Activated CD4-positive, alpha-beta memory T cell treated with anti-CD3 and anti-CD28 coated beads, Interleukin-2, amount 10 ng/mL, durations not matched to agents 7 days and 5 days (primary cell): ENCODE measurements around the gene GBF1. TPM values are rescaled to one million over a fixed set of nuclear protein-coding genes. Genes with fewer than 3 reads are reported as not detected.
"Not testable (repeated sequence)": the region's sequence is repeated elsewhere in the genome, so short reads cannot be mapped to it uniquely, and the experiment has no call there.

Experiments used
- CTCF ChIA-PET: fragments of 350-600 bp; sonication (Branson Sonifier 250); formaldehyde crosslinking; loops from one replicate; lab custom pipeline; 2021; ENCODE audit warnings: antibody characterized with exemption, inconsistent platforms; lab: Charles Lee
- POLR2A ChIA-PET: fragments of 350-600 bp; sonication (Branson Sonifier 250); formaldehyde crosslinking; loops from one replicate; lab custom pipeline; 2021; ENCODE audit warnings: antibody characterized with exemption; lab: Charles Lee
- DNase-seq: peaks from one replicate; pipeline ENCODE4 v3.0.0-alpha.2; 2020
- H3K27ac Mint-ChIP-seq: one replicate; pipeline ENCODE4 v1.8.0; 2021; ENCODE audit warnings: mild to moderate bottlenecking, mixed read lengths
- H3K27me3 Mint-ChIP-seq: one replicate; pipeline ENCODE4 v1.8.0; 2021; ENCODE audit warnings: mixed read lengths
- H3K36me3 Mint-ChIP-seq: one replicate; pipeline ENCODE4 v1.8.0; 2021; ENCODE audit warnings: low read depth, mixed read lengths
- H3K4me1 Mint-ChIP-seq: one replicate; pipeline ENCODE4 v1.8.0; 2021; ENCODE audit warnings: mixed read lengths
- H3K4me3 Mint-ChIP-seq: one replicate; pipeline ENCODE4 v1.8.0; 2021; ENCODE audit warnings: mild to moderate bottlenecking, mixed read lengths
- H3K9me3 Mint-ChIP-seq: one replicate; pipeline ENCODE4 v1.8.0; 2021; ENCODE audit warnings: mixed read lengths
- total RNA-seq, 2 experiments: library from RNA; stranded (reverse); gene quantifications; one replicate each; pipeline ENCODE4 v1.2.3, GENCODE V29; 2021

GBF1 gene
- total RNA-seq, 2 experiments from 2014 or later: 42.4 to 43.1 TPM

DNA sequence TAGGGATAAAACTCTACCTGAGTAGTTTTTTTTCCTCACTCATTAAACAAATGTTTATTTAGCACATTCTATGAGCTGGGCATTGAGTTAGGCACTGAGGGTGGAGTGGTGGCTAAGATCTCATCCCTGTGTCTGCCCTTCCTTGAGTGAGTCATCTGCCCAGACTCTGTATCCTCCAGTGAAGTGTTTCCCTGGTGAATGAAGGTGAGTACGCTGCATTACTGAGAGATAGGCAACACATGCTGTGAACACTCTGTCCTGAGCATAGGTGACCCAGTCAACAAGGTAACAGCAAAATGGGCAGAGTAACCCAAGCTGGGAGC, 9.8 kb upstream of the GBF1 start:
- no peak overlapping the region for H3K27ac Mint-ChIP-seq
- H3K27me3 Mint-ChIP-seq: peaks cover 50% of the 10 kb centered on the region
- H3K4me3 Mint-ChIP-seq: no peak overlapping the region
- H3K36me3 Mint-ChIP-seq: no peaks in the 10 kb centered on the region
- H3K4me1 Mint-ChIP-seq: peaks cover 9% of the 10 kb centered on the region
- no peak for DNase-seq
- no peaks in the 10 kb centered on the region for H3K9me3 Mint-ChIP-seq
- ChIA-PET CTCF (interaction anchor here (0.8 to 12.8 kb wide), 4 partner anchors 66 to 269 kb away, joined by 3 to 593 read pairs (median 3); no protein-coding TSS in a partner anchor), POLR2A (interaction anchor here (0.7 to 4.7 kb wide), 2 partner anchors 9 kb away, joined by 3 to 16 read pairs; partner anchors contain the start of gene GBF1)

DNA sequence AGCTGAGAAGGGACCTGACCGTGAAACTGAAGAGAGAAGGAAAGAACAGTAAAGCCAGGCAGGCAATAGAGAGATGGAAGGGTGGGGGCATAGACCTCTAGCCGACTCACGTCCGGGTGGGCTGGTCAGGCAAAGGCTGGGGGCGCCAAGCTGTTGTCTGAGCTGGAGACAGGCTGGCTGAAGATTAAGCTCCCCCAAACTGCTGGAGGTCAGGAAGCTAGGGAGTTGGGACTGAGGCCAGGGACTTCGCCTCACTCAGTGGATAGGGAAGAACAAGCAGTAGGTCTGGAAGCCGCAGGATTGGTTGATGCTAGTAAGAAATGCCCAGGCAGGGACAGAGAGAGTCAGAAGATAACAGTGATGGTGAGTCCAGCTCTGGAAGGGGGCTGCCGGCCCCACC, 9.3 kb upstream of the GBF1 start:
- no peak overlapping the region for H3K27ac Mint-ChIP-seq
- DNase-seq: no peak
- peaks cover 50% of the 10 kb centered on the region for H3K27me3 Mint-ChIP-seq
- no peaks in the 10 kb centered on the region for H3K9me3 Mint-ChIP-seq
- peaks cover 8% of the 10 kb centered on the region for H3K4me1 Mint-ChIP-seq
- POLR2A ChIA-PET: interaction anchor here (0.7 to 4.7 kb wide), 2 partner anchors 9 kb away, joined by 3 to 16 read pairs; partner anchors contain the start of gene GBF1
- H3K4me3 Mint-ChIP-seq: no peak overlapping the region
- CTCF ChIA-PET: interaction anchor here (0.8 to 12.8 kb wide), 4 partner anchors 9 to 163 kb away, joined by 3 to 593 read pairs (median 3); partner anchors contain the start of gene GBF1
- no peaks in the 10 kb centered on the region for H3K36me3 Mint-ChIP-seq

DNA sequence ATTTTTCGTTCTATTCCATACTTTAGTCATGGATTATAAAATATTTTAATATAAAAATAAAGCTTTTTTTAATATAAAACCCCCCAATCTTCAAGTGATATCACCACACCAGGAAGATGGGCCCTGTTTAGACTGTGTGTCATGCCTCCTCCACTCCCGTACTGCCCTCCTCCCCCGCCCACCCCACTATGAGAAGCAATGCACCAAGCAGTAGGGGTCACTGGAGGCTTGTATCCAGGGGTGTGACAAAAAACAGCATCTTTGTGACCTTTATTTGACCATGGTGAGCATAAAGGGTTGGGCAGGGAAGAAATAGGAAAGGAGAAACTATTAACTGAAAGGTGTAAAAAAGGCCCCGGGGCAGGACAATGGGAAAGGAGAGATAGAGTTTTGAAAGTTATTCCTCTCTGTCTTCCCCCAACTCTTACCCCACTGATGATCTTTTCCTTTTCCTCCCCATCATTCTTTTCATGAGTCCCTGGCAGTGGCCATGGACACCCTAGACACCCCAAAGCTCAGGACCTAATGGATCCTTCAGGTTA, 7.5 kb upstream of the GBF1 start:
- Mint-ChIP-seq H3K27me3 (peaks cover 53% of the 10 kb centered on the region), H3K9me3 (no peaks in the 10 kb centered on the region), H3K27ac (no peak overlapping the region), H3K4me1 (peaks cover 17% of the 10 kb centered on the region), H3K4me3 (no peak overlapping the region), H3K36me3 (no peaks in the 10 kb centered on the region)
- no peak for DNase-seq
- ChIA-PET POLR2A (no interaction called here), CTCF (interaction anchor here (0.6 to 2.8 kb wide), 2 partner anchors 113 to 148 kb away, joined by 4 to 21 read pairs; no protein-coding TSS in a partner anchor)

DNA sequence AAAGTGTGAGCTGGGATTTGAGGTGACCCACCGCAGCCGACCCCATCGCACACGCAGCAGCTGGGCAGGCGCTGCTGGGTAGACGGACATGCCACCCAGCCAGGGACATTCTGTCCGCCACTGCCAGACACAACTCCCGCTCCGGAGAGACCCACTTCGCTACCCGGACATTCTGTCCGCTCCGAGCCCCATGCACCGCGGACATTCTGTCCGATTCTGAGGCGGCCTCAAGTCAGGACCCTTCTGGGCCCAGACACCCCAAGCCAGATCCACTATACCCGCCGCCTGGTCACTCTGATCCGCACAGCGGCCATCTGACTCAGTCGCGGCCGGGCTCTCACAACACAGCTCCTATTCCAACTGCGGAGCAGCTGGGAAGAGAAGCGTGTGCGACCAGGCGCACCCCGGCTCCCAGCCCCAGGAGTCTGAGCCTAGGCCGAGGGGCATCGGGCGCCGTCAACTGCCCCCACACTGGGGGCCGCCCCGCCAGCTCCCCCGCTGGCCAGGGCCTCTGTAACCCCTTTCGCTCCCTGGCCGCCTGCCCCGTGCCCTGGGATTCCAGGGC, 4.8 kb upstream of the GBF1 start:
- POLR2A ChIA-PET: interaction anchor here (1.4 to 1.9 kb wide), 3 partner anchors 12 to 222 kb away, joined by 4 read pairs; partner anchors contain the start of gene NFKB2
- DNase-seq: no peak
- Mint-ChIP-seq H3K9me3 (no peaks in the 10 kb centered on the region), H3K4me3 (peak overlapping the region; percentile 21), H3K4me1 (peaks cover 30% of the 10 kb centered on the region), H3K27me3 (peaks cover 44% of the 10 kb centered on the region), H3K27ac (no peak overlapping the region), H3K36me3 (no peaks in the 10 kb centered on the region)
- CTCF ChIA-PET: interaction anchor here (0.9 to 3.3 kb wide), 5 partner anchors 9 to 111 kb away, joined by 3 to 57 read pairs (median 5); no protein-coding TSS in a partner anchor

DNA sequence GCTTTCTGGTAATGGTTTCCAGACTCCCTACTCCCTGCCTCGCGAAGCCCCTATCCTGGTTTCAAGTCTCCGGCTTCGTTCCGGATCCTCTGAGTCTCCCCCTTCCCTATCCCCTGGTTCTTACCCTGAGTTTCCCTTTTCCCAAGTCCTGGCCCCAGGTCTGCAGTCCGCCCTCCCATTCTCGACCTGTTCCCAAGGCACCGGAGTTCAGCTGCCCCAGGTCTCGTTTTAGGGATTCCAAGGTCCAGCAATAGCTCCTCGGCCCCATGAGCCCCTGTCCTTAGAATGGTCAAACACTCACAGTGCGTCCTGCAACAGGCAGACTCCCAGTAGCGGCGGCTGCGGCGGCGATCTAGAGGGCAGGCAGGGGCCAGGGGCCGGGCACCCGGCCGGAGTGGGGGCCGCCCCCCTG, 4.3 kb upstream of the GBF1 start:
- ChIA-PET CTCF (interaction anchor here (0.9 to 3.3 kb wide), 8 partner anchors 8 to 153 kb away, joined by 3 to 57 read pairs (median 4); no protein-coding TSS in a partner anchor), POLR2A (interaction anchor here (0.9 to 1.7 kb wide), 3 partner anchors 153 to 221 kb away, joined by 3 to 4 read pairs (median 4); partner anchors contain the start of gene NFKB2)
- H3K4me3 Mint-ChIP-seq: peak overlapping the region; percentile 47
- peaks cover 31% of the 10 kb centered on the region for H3K4me1 Mint-ChIP-seq
- no peaks in the 10 kb centered on the region for H3K9me3 Mint-ChIP-seq
- no peak overlapping the region for H3K27ac Mint-ChIP-seq
- no peaks in the 10 kb centered on the region for H3K36me3 Mint-ChIP-seq
- peaks cover 42% of the 10 kb centered on the region for H3K27me3 Mint-ChIP-seq
- no peak for DNase-seq

DNA sequence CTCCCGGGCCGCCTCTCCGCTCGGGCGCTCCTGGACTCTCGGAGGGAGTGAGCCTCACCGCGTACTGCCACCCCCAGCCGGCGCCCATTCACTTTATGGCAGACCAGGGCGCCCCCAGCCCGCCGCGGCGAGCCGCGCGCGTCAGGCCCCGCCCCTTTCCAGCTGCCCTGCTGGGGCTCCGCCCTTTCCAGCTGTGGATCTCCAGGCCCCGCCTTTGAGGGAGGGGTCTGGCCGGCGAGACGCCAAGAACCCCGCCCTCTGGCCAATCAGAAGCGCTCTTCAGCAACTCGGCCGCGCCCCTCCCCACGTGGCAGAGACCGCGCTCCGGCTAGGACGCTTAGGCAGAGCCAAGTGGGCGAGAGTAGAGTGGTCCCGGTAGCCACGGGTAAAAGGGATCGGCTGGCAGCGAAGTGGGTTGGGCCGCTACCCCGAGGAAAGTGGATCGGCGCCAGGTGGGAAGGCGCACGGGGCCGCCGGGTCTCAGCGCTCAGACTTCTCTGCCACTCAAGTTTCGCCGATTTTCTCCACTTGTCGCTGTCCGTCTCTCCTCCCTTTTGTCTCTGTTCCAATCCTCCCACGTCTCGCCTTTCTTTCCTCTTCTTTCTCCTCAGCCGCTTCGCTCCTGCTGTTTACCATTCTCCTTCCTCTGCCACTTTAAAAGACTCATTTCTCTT, 3.8 kb upstream of the GBF1 start, which contains the start of gene PITX3:
TSS of gene PITX3 (minus strand) at position 69 of the 674 bp plus-strand sequence. CDS start 9,432 bp downstream, outside the sequence.
- ChIA-PET POLR2A (interaction anchor here (0.9 to 1.7 kb wide), 3 partner anchors 152 to 220 kb away, joined by 3 to 4 read pairs (median 4); partner anchors contain the start of gene NFKB2), CTCF (interaction anchor here (0.9 to 3.3 kb wide), 8 partner anchors 8 to 152 kb away, joined by 3 to 57 read pairs (median 4); no protein-coding TSS in a partner anchor)

DNA sequence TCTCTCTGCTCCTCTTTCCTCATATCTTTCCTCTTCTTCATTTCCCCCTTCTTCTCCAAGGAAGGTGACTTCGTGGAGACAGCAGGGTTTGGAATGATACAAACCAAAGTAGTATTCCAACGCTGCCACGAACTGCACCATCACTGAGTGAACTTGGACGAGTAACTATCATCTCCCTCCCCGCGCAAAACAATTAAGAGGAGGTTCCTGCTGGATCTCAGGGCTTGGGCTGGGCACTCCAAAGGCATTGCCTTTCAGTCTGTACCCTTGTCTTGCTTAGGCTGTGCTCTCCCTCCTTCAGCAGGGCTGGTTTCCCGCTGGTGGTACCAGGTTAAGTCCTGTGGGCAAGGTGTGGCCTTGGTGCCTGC, 3.2 kb upstream of the GBF1 start:
- H3K27ac Mint-ChIP-seq: no peak overlapping the region
- ChIA-PET POLR2A (interaction anchor here (1.7 kb wide), 1 partner anchor 153 kb away, joined by 4 read pairs; the partner anchor contains the start of gene NFKB2), CTCF (interaction anchor here (1.0 to 3.3 kb wide), 5 partner anchors 11 to 152 kb away, joined by 3 to 57 read pairs (median 5); no protein-coding TSS in a partner anchor)
- no peaks in the 10 kb centered on the region for H3K9me3 Mint-ChIP-seq
- no peak for DNase-seq
- peak overlapping the region; percentile 72 for H3K4me3 Mint-ChIP-seq
- peaks cover 42% of the 10 kb centered on the region for H3K4me1 Mint-ChIP-seq
- peaks cover 38% of the 10 kb centered on the region for H3K27me3 Mint-ChIP-seq
- H3K36me3 Mint-ChIP-seq: peaks cover 8% of the 10 kb centered on the region

More for the DNA sequence above, 3.8 kb upstream of the GBF1 start, which contains the start of gene PITX3:
- Mint-ChIP-seq H3K4me1 (peaks cover 36% of the 10 kb centered on the region), H3K9me3 (no peaks in the 10 kb centered on the region), H3K27me3 (peaks cover 42% of the 10 kb centered on the region), H3K4me3 (peak within 1 kb of the TSS; percentile 72), H3K27ac (no peak within 1 kb of the TSS), H3K36me3 (peaks cover 4% of the 10 kb centered on the region)
- peak; percentile 94 for DNase-seq

DNA sequence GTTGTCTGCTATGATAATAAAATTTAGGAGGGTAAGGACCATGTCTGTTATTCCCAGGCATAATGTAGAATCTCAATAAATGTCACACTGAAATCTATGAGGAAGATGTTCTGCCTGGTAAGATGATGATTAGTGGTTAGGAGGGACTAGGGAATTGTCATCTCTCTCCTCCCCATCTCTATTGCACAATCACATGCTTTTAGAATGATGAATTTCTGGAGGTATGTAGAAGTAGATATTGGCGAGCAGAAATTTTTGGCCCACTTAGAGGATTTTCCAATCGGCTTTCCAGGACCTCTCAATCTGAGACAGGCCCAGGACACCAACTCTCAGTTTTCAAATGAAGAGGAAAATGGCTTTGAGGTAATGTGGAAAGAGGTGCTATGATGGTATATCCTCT, 2.0 kb upstream of the GBF1 start:
- Mint-ChIP-seq H3K9me3 (no peaks in the 10 kb centered on the region), H3K4me3 (no peak overlapping the region), H3K36me3 (peaks cover 15% of the 10 kb centered on the region), H3K27me3 (peaks cover 33% of the 10 kb centered on the region), H3K27ac (no peak overlapping the region), H3K4me1 (peaks cover 54% of the 10 kb centered on the region)
- ChIA-PET POLR2A (interaction anchor here (0.9 to 3.4 kb wide), 2 partner anchors 9 to 11 kb away, joined by 3 to 16 read pairs; no protein-coding TSS in a partner anchor), CTCF (interaction anchor here (8.9 kb wide), 1 partner anchor 13 kb away, joined by 105 read pairs; no protein-coding TSS in a partner anchor)
- no peak for DNase-seq

DNA sequence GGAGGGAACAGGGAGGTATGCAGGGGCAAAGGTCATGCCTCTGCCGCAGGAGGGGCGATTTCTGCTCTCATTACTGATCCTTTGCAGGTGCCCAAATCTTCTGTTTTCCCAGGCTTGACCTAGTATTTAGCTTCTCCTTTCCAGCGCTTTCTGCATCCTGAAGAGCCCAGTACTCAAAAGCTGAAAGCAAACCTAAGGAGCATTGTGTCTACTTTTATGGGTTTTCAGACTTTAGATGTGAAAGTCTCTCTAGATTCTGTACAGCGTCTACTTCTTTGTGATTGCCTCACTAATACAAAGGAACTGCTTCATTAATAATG, 560 bp downstream of the GBF1 start:
- peaks cover 54% of the 10 kb centered on the region for H3K4me1 Mint-ChIP-seq
- no peak for DNase-seq

DNA sequence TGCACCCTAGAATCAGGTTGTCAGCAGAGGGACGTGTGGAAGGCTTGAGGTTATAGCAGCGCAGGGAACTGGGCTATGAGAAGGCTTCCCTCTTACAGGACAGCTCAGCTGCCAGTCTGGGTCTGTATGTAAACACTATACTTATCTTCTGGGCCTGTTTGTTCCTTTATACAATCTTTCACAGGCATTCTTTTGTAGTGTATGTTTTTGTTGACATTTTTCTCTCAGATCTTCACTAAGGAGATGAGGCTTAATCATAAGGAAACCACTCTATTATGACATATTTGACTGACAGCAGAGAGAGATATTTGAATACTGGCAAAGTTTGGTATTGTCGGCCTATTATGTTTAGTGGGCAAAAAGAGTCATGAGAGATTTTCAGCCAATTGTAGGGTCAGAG, 929 bp downstream of the GBF1 start:
- DNase-seq: no peak

More for the DNA sequence above, 560 bp downstream of the GBF1 start:
- CTCF ChIA-PET: interaction anchor here (0.6 to 8.9 kb wide), 11 partner anchors 9 to 342 kb away, joined by 3 to 105 read pairs (median 3); partner anchors contain the start of genes ACTR1A, CUEDC2 and SUFU
- Mint-ChIP-seq H3K36me3 (peaks cover 31% of the 10 kb centered on the region), H3K27ac (peak overlapping the region; percentile 89), H3K27me3 (peaks cover 10% of the 10 kb centered on the region), H3K9me3 (no peaks in the 10 kb centered on the region), H3K4me3 (peak overlapping the region; percentile 99)
- POLR2A ChIA-PET: interaction anchor here (0.8 to 3.4 kb wide), 22 partner anchors 11 to 468 kb away, joined by 3 to 16 read pairs (median 4); partner anchors contain the start of genes ACTR1A, ARL3, C10orf95 and ELOVL3

DNA sequence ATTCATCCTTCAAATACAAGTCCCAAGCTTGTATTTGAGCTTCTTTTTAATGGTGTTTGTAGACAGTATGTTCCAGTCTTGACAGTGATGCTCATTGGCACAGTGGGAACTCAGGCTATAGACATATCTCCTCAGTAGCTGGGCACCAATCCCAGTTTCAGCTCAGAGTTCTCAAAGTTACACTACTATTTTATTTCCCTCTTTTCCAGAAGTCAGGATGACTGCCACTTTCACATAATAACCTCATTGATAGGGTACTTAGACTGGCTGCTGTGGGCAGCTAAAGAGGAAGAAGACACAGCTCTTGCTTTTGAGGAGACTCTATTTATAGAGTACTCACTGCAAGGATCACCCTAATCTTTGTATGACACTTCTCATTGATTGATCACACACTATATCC, 2.4 kb downstream of the GBF1 start:
- ChIA-PET POLR2A (interaction anchor here (0.8 to 1.3 kb wide), 4 partner anchors 8 to 146 kb away, joined by 3 read pairs; no protein-coding TSS in a partner anchor), CTCF (interaction anchor here (0.6 to 8.9 kb wide), 5 partner anchors 17 to 336 kb away, joined by 3 to 105 read pairs (median 4); no protein-coding TSS in a partner anchor)
- H3K27me3 Mint-ChIP-seq: no peaks in the 10 kb centered on the region
- no peaks in the 10 kb centered on the region for H3K9me3 Mint-ChIP-seq
- no peak overlapping the region for H3K27ac Mint-ChIP-seq
- DNase-seq: no peak
- H3K4me1 Mint-ChIP-seq: peaks cover 42% of the 10 kb centered on the region
- no peak overlapping the region for H3K4me3 Mint-ChIP-seq
- peaks cover 34% of the 10 kb centered on the region for H3K36me3 Mint-ChIP-seq

More for the DNA sequence above, 929 bp downstream of the GBF1 start:
- Mint-ChIP-seq H3K27me3 (peaks cover 8% of the 10 kb centered on the region), H3K27ac (peak overlapping the region; percentile 89), H3K4me3 (peak overlapping the region; percentile 99), H3K9me3 (no peaks in the 10 kb centered on the region), H3K36me3 (peaks cover 34% of the 10 kb centered on the region), H3K4me1 (peaks cover 52% of the 10 kb centered on the region)
- ChIA-PET CTCF (interaction anchor here (0.6 to 8.9 kb wide), 5 partner anchors 16 to 341 kb away, joined by 3 to 105 read pairs (median 3); no protein-coding TSS in a partner anchor), POLR2A (interaction anchor here (1.0 to 3.4 kb wide), 16 partner anchors 12 to 467 kb away, joined by 3 to 16 read pairs (median 6); partner anchors contain the start of genes ARL3, C10orf95 and ELOVL3)

DNA sequence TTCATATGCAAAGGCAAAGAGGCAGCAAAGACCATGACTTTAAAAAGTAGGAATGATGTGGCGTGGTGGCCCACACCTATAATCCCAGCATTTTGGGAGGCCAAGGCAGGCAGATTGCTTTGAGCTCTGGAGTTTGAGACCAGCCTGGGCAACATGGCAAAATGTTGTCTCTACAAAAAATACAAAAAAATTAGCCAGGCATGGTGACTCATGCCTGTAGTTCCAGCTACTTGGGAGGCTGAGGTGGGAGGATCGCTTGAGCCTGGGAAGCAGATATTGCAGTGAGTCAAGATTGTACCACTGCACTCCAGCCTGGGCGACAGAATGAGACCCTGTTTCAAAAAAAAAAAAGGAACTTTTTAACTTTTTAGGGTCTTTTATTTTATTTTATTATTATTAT, 7.2 kb downstream of the GBF1 start:
- H3K4me3 Mint-ChIP-seq, H3K9me3 Mint-ChIP-seq, H3K27me3 Mint-ChIP-seq, DNase-seq, H3K27ac Mint-ChIP-seq: not testable (repeated sequence)
- ChIA-PET POLR2A (interaction anchor here (1.1 kb wide), 1 partner anchor 18 kb away, joined by 3 read pairs; no protein-coding TSS in a partner anchor), CTCF (interaction anchor here (0.9 to 4.9 kb wide), 3 partner anchors 21 to 99 kb away, joined by 3 to 23 read pairs (median 3); no protein-coding TSS in a partner anchor)
- Mint-ChIP-seq H3K4me1 (peaks cover 18% of the 10 kb centered on the region), H3K36me3 (peaks cover 33% of the 10 kb centered on the region)
